Gastrocnemius medialis (tissue), 4 donors: Measurements from ENCODE around the gene SCP2D1. TPM values are rescaled to one million over a fixed set of nuclear protein-coding genes. Genes with fewer than 3 reads are reported as not detected.

ENCODE experiments used
- ATAC-seq, 2 donors: fragments of 150-250 bp; one replicate each; pipeline ENCODE4 v1.9.1; 2016
- DNase-seq, 2 donors: peaks; one replicate each; pipeline ENCODE4 v3.0.0-alpha.2; 2019
- H3K27ac ChIP-seq, 4 donors: fragments of 200-600 bp; sonication (generic); 1 replicate in 1 of 4; 2 replicates in 3 of 4; pipeline ENCODE4 v1.5.1; 2016 to 2018; ENCODE audit warnings: mild to moderate bottlenecking in 2 of 4, moderate library complexity in 1 of 4
- H3K27me3 ChIP-seq, 3 donors: fragments of 200-600 bp; sonication (generic) in 2 of 3; 1 replicate in 1 of 3; 2 replicates in 2 of 3; pipeline versions ENCODE4 v1.5.1 to v1.6.0; 2016 to 2019; ENCODE audit warnings: mild to moderate bottlenecking in 1 of 3, moderate library complexity in 1 of 3
- H3K36me3 ChIP-seq, 2 donors: fragments of 200-600 bp; sonication (generic) in 1 of 2; one replicate each; pipeline ENCODE4 v1.5.1; 2017 to 2018
- H3K4me1 ChIP-seq, 2 donors: fragments of 200-600 bp; sonication (generic) in 1 of 2; one replicate each; pipeline ENCODE4 v1.5.1; 2016 to 2017; ENCODE audit warnings: mild to moderate bottlenecking in 2 of 2
- H3K4me3 ChIP-seq, 4 donors: fragments of 200-600 bp; sonication (generic) in 3 of 4; 1 replicate in 1 of 4; 2 replicates in 3 of 4; pipeline ENCODE4 v1.5.1; 2016 to 2019; ENCODE audit warnings: mild to moderate bottlenecking in 2 of 4
- H3K9me3 ChIP-seq, 3 donors: fragments of 200-600 bp; sonication (generic) in 2 of 3; 1 replicate in 1 of 3; 2 replicates in 2 of 3; pipeline ENCODE4 v1.5.1; 2016 to 2019
- CTCF ChIP-seq, 5 experiments: fragments of 450-650 bp in 3 of 5; fragments of 200-600 bp in 2 of 5; sonication (generic) in 2 of 5; IDR thresholded peaks in 4 of 5; conservative IDR thresholded peaks in 1 of 5; 1 replicate in 4 of 5; 2 replicates in 1 of 5; pipeline ENCODE4 v1.5.1; 2016 to 2019; ENCODE audit warnings: antibody characterized with exemption in 5 of 5, mild to moderate bottlenecking in 3 of 5, moderate library complexity in 3 of 5
- POLR2A ChIP-seq, 2 donors: fragments of 450-650 bp; IDR thresholded peaks; one replicate each; pipeline ENCODE4 v1.6.1; 2017; ENCODE audit warnings: antibody characterized with exemption in 2 of 2, mild to moderate bottlenecking in 2 of 2, moderate library complexity in 2 of 2
- in situ Hi-C, 4 donors: fragments of 200-750 bp; cut with MboI; loops; one replicate each; pipeline versions ENCODE4 v1.15.0 to v1.8.0; 2017; ENCODE audit warnings: low sequenced_read_pairs in 4 of 4
- intact Hi-C: fragments of 100-400 bp; cut with DNase I; formaldehyde crosslinking; loops from one replicate; pipeline ENCODE4 v1.15.1; 2023; ENCODE audit warnings: low total_unique reads
- total RNA-seq, 4 donors: library from RNA; depleted of rRNA; stranded (reverse); fragments of >200 nt; gene quantifications; one replicate each; pipeline versions ENCODE4 v1.1.0 to v1.2.3, GENCODE V29; 2016

The SCP2D1 gene
- total RNA-seq, 4 donors from 2014 or later: not detected

- H3K36me3 ChIP-seq: no peaks in the 10 kb centered on the region
- H3K9me3 ChIP-seq: no peaks in the 10 kb centered on the region
- H3K4me1 ChIP-seq: no peaks in the 10 kb centered on the region
- TF ChIP-seq POLR2A (IDR thresholded peaks at IDR 0.05): no peak
- no peak for TF ChIP-seq CTCF (IDR thresholded peaks at IDR 0.05 in 4 of 5, conservative IDR thresholded peaks at IDR 0.05 in 1 of 5)
- no peak for ATAC-seq
- no peak overlapping the region for H3K4me3 ChIP-seq
- H3K27me3 ChIP-seq: no peaks in the 10 kb centered on the region
- no peak overlapping the region for H3K27ac ChIP-seq
- intact Hi-C loops: no loop called here
- in situ Hi-C loops: no loop called here
- no peak for DNase-seq
Observed at GRCh38 chr20:18849131-18849530, 35.5 kb downstream of the SCP2D1 start.

GRCh38 chr20:18851629-18852028 lies 38.0 kb downstream of the SCP2D1 start:
- Histone ChIP-seq H3K27ac (no peak overlapping the region), H3K36me3 (no peaks in the 10 kb centered on the region), H3K4me3 (no peak overlapping the region), H3K4me1 (no peaks in the 10 kb centered on the region), H3K9me3 (no peaks in the 10 kb centered on the region), H3K27me3 (no peaks in the 10 kb centered on the region)
- no peak for TF ChIP-seq POLR2A (IDR thresholded peaks at IDR 0.05)
- no peak for TF ChIP-seq CTCF (IDR thresholded peaks at IDR 0.05 in 4 of 5, conservative IDR thresholded peaks at IDR 0.05 in 1 of 5)
- ATAC-seq (no peak), DNase-seq (no peak)
- in situ Hi-C loops: no loop called here
- intact Hi-C loops: no loop called here

- Histone ChIP-seq H3K27ac (no peak overlapping the region), H3K9me3 (no peaks in the 10 kb centered on the region), H3K4me1 (no peaks in the 10 kb centered on the region), H3K4me3 (no peak overlapping the region), H3K36me3 (no peaks in the 10 kb centered on the region), H3K27me3 (no peaks in the 10 kb centered on the region)
- TF ChIP-seq CTCF (IDR thresholded peaks at IDR 0.05 in 4 of 5, conservative IDR thresholded peaks at IDR 0.05 in 1 of 5): no peak
- TF ChIP-seq POLR2A (IDR thresholded peaks at IDR 0.05): no peak
- no peak for ATAC-seq
- intact Hi-C loops: no loop called here
- in situ Hi-C loops: no loop called here
- DNase-seq: no peak
Observed at GRCh38 chr20:18852318-18852717, 38.7 kb downstream of the SCP2D1 start.

- no peaks in the 10 kb centered on the region for H3K36me3 ChIP-seq
- no peak overlapping the region for H3K27ac ChIP-seq
- no peaks in the 10 kb centered on the region for H3K9me3 ChIP-seq
- ATAC-seq (no peak), DNase-seq (no peak)
- H3K4me1 ChIP-seq: no peaks in the 10 kb centered on the region
- H3K4me3 ChIP-seq: no peak overlapping the region
- TF ChIP-seq POLR2A (IDR thresholded peaks at IDR 0.05) (no peak), CTCF (IDR thresholded peaks at IDR 0.05 in 4 of 5, conservative IDR thresholded peaks at IDR 0.05 in 1 of 5) (no peak)
- no peaks in the 10 kb centered on the region for H3K27me3 ChIP-seq
- in situ Hi-C loops: no loop called here
- intact Hi-C loops: no loop called here
Observed at GRCh38 chr20:18853216-18853615, 39.6 kb downstream of the SCP2D1 start.

- DNase-seq (no peak), ATAC-seq (no peak)
- Histone ChIP-seq H3K4me1 (no peaks in the 10 kb centered on the region), H3K9me3 (no peaks in the 10 kb centered on the region), H3K27me3 (no peaks in the 10 kb centered on the region), H3K27ac (no peak overlapping the region), H3K36me3 (no peaks in the 10 kb centered on the region), H3K4me3 (no peak overlapping the region)
- intact Hi-C loops (no loop called here), in situ Hi-C loops (no loop called here)
- no peak for TF ChIP-seq POLR2A (IDR thresholded peaks at IDR 0.05)
- TF ChIP-seq CTCF (IDR thresholded peaks at IDR 0.05 in 4 of 5, conservative IDR thresholded peaks at IDR 0.05 in 1 of 5): no peak
Observed at GRCh38 chr20:18853946-18854646, 40.5 kb downstream of the SCP2D1 start.
